NCI-H1048 (cell line): Measurements from ENCODE around the gene NDUFV2.

Source experiments
- DNase-seq: peaks from one replicate; lab custom pipeline; 2025; lab: John Stamatoyannopoulos, UW

Gene NDUFV2

GRCh38 chr18:9117980-9118841 is 15.7 kb downstream of the NDUFV2 start:
- DNase-seq = no peak

- DNase-seq = no peak
Measured at GRCh38 chr18:9120796-9121195, 18.3 kb downstream of the NDUFV2 start.

- no peak for DNase-seq
Measured at GRCh38 chr18:9123520-9123919, 21.0 kb downstream of the NDUFV2 start.

DNA sequence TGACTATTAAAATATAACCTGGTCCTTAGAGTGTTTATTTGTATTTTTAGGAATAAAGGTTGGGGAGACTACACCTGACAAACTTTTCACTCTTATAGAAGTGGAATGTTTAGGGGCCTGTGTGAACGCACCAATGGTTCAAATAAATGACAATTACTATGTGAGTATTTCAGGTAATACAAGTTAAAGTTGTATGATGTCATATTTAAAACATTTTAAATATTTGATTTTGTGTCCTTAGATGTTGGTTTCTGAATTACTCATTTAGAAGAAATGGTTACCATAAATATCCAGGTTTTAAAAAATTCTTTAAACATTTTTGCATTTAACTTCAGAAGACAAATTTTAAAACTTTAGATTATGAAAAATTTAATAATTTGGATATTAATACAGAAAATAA is 22.3 kb downstream of the NDUFV2 start:
- DNase-seq = no peak

GRCh38 chr18:9126337-9126736 is 23.8 kb downstream of the NDUFV2 start:
- DNase-seq = no peak

GRCh38 chr18:9130195-9130594 is 27.7 kb downstream of the NDUFV2 start:
- DNase-seq = no peak

- no peak for DNase-seq
Measured at GRCh38 chr18:9130806-9131205, 28.3 kb downstream of the NDUFV2 start.

GRCh38 chr18:9132628-9133027 is 30.1 kb downstream of the NDUFV2 start:
- DNase-seq = no peak

- no peak for DNase-seq
Measured at GRCh38 chr18:9133225-9133624, 30.7 kb downstream of the NDUFV2 start.

- no peak for DNase-seq
Measured at GRCh38 chr18:9135081-9135911, 32.8 kb downstream of the NDUFV2 start.

DNA sequence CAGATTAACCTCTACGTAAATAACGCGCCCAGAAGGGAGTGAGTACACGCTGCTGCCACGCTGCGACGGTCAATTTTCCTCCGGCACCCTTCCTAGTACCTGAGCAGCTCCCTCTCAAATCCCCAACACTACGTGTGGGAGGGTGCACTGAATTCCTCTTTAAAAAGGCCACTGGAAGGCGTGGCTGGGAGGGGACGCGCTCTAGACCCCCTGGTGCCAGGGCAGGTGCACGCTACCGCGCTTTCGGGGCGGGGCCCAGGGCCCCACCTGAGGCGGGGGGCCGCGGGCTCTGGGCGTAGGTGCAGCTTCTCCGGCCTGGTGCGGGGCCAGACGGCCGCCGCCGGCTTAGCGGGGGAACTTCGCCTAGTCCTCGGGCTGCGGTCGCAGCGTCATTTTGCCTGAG is 33.4 kb downstream of the NDUFV2 start:
- DNase-seq = peak; percentile 17

DNA sequence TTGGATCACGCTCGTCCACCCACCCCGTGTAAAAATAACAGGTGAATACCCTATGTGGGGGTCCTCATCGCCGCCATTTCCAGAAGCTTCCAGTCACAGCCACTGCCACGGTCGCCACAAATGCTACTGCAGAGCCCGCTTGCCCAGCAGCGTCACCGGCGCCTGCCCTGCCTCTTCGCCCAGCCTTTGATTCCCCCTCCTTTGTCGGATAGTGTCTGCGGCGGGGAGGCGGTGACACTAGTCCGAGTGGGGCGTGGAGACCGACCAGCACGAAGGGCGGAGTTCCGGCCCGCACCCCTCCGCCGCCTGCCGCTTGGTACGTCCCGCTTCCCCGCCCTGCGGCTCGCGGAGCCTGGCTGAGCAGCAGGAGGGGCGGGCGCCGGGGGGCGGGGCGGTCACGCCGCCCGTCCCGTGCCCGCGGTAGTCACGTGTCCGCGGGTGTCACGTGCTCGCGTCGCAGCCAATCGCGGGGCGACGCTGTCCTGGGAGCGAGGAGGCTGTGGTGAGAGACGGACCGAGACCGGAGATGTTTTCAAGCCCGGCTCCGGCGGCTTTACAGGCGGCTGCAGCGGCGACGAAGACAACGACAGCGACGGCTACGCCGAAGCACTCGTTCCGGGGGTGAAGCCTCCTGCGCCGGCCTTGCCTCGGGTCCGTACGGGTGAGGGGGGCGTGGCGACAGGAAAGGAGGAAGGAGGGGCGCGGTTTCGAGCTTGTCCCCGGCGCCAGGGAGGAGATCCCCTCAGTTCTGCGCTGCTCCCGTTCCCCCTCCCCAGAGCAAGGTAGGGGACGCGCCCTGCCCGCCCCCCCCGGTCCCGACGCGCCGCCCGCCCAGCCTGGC is 34.0 kb downstream of the NDUFV2 start, which contains the start of gene ANKRD12:
Gene ANKRD12 (plus strand): TSS at position 467 of the 841 bp plus-strand sequence. CDS start 45,652 bp downstream, outside the sequence.
- peak; percentile 91 for DNase-seq

DNA sequence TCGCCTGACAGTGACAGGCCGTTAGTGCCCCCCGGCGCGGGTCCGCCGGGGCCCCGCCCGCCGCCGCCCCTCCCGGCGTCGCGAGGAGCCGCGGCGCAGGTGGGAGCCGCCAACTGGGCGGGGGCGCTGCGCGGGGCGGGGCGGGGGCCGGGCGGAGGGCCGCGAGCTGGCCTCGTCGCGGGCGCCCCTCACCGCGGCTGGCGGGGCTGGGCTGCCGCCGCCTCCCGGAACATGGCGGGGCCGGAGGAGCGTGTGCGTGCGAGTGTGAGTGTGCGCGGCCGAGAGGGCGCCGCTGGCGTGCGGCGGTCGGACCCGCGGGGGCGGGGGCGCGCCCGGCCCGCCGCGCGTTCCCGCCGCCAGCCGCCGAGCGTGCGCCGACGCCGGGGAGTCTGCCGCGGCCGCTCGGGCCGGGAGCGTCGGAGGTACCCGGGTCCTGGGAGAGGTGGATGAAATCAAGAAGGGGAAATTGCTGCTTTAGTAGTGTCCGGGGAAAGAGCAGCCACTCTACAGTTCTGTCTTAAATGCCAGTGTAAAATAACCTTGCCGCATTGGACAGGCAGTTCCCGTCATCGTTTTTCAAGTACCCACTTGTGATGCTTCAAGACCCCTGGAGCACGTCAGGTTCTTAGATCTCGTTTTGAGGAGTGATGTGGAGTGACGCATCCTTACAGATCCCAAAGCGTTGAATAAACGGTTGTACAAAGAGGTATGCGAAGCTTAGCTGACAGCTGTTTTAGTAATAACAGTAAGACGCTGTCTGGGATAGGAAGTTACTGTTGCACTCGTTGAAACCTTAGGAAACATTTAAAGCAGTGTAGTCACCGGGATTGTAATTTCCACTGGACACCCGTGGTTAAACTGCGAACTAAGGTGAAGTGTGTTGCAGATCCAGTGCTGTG is 34.9 kb downstream of the NDUFV2 start:
- DNase-seq = peak; percentile 29

DNA sequence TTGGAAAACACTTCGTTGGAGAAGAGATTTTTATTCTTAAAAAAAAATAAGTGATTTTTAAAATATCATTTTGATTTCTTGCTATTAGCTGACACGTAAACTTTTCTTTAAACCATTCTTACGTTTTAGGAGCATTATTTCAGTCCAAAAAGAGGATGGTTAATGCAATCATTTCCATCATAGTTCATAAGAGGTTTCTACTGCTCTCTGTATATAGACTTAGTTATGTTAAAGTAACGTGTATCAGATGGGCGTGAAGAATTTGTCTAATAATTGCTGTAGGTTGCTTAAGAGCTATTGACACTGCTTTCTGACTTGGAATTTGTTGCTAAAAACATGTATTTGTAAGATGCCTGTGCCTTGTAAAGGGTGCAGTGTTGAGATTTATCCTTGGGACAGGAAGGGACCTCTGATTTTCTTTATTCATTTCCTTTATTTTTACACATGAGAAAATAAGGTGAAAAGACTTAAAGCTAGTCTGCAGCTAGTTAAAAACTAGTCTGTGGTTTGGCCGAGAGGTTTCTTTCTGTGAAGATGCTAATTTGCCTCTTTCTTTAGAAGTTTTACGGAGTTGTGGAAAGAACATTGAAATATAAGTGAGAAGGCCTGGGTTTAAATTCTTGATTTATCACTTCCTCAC is 37.0 kb downstream of the NDUFV2 start:
- DNase-seq = no peak

DNA sequence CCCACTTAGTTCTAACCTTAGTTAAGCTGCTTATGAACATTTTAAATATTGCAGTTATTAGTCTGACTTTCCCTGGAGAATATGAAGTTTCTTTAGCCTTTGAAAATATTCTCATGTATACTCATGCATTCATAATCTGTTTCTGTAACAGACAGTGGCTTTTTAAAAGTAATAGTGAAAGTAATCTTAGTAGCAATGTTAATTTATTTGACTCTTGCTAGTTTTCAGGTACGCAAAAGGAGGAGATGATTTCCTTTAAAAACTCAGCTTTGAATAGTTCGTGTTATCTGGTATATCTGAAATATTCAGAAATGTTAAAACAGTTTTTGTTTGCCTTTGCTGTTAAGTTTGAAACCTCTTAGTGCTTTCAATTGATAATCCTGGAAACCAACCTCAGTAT is 37.9 kb downstream of the NDUFV2 start:
- no peak for DNase-seq

DNA sequence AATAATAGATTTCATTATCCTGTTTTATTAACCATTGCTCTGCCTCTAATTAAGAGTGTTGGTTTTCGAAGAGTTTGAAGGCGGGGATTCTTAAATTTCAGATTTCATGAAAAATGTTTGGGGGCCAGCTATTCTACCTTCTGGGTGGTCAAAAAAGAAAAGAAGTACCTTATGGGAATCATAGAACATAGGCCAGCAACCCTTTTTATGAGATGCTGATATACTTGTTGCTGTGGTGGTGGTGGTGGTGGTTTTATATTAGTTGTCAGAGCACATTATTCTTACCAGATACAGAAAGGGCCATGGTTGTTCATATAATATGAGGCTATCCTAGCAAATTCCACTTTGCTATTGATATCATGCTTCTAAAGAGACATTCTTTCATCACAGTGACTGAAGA is 38.5 kb downstream of the NDUFV2 start:
- no peak for DNase-seq

DNA sequence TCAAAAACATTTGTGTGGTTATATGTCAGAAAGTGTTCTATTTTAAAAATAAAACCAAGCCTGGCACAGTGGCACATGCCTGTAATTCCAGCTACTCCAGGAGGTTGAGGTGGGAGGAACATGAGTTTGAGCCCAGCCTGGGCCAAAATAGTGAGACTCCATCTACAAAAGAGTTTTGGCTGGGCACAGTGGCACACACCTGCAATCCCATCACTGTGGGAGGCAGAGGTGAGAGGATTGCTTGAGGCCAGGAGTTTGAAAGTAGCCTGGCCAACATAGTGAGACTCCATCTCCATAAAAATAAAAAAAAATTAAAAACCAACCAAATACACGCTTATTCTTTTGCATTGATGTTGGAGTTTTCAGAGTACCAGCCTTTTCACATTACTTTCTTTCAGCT is 43.7 kb downstream of the NDUFV2 start:
- DNase-seq = no peak

DNA sequence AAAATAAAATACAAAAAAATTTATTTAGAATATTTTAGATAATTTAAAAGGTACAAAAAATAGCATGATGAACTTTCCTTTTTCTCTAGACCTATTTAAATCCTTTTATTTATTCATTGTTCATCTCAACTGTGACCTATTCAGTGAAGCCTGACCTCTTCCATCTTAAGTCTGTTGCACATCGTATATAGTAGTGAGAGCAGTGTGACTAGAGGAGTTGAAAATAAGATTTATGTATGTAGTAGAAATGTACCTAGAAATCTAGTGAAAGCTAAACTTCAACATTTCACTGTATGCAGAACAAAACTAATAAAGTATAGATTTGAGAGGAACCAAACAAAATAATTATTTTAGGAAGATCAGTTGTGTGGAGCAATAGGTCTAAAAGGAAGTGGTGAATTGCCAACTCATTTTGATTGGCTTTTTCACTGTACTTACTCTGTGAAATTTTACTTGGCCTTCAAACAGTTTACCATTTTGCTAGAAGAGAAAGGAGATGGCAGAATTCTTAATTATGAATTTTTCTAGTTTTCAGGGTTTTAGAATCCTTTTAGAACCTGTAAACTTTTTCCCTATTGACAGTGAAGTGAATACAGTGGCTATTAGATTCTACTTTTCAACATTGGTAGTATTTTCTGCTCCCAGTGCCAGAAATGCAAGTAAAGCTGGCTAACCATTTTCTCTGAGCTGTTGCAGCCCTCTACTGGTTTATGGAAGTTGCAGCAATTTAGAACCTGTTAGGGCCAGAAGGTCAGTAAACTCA is 45.1 kb downstream of the NDUFV2 start:
- DNase-seq = no peak

GRCh38 chr18:9148203-9148552 is 45.7 kb downstream of the NDUFV2 start:
- no peak for DNase-seq

DNA sequence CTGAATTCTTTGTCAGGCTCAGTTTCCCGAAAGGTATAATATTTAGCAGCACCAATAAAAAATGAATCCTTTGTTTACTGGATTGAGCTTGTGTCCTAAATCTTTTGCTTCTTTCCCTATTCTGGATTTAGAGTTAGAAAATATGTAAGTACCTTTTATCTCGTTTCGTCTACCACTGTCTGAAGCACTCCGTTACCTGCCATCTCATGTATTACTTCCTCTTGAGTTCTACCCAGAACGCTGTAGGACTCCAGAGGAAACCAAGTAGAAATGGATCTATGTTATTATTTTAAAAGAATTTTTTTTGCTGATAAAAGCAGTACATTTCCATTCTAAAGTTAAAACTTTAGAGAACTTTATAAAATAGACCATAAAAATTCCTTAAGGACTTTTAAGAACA is 47.6 kb downstream of the NDUFV2 start:
- DNase-seq = no peak
